Ascending aorta (tissue), 2 donors: ENCODE measurements around the gene KRTAP27-1. TPM values are rescaled to one million over a fixed set of nuclear protein-coding genes. Genes with fewer than 3 reads are reported as not detected.

Experiments used
- DNase-seq, 2 donors: peaks; one replicate each; pipeline ENCODE4 v3.0.0-alpha.2; 2019; ENCODE audit warnings: low spot score in 2 of 2
- H3K27ac ChIP-seq, 2 donors: fragments of 200-600 bp; sonication (generic); one replicate each; pipeline ENCODE4 v1.5.1; 2016 to 2017; ENCODE audit warnings: mild to moderate bottlenecking in 1 of 2
- H3K27me3 ChIP-seq: fragments of 200-600 bp; sonication (generic); one replicate; pipeline ENCODE4 v1.5.1; 2017
- H3K36me3 ChIP-seq, 2 donors: fragments of 200-600 bp; sonication (generic); one replicate each; pipeline ENCODE4 v1.5.1; 2016
- H3K4me1 ChIP-seq, 2 donors: fragments of 200-600 bp; sonication (generic); one replicate each; pipeline ENCODE4 v1.5.1; 2016 to 2017; ENCODE audit warnings: mild to moderate bottlenecking in 1 of 2
- H3K4me3 ChIP-seq, 2 donors: fragments of 200-600 bp; sonication (generic); one replicate each; pipeline ENCODE4 v1.5.1; 2016 to 2017; ENCODE audit warnings: mild to moderate bottlenecking in 1 of 2
- H3K9me3 ChIP-seq, 2 donors: fragments of 200-600 bp; sonication (generic); one replicate each; pipeline ENCODE4 v1.5.1; 2016
- CTCF ChIP-seq, 3 experiments: fragments of 200-600 bp in 2 of 3; fragments of 450-650 bp in 1 of 3; sonication (generic) in 2 of 3; IDR thresholded peaks; one replicate each; pipeline ENCODE4 v1.5.1; 2016 to 2019; ENCODE audit warnings: antibody characterized with exemption in 3 of 3, mild to moderate bottlenecking in 1 of 3, moderate library complexity in 1 of 3
- intact Hi-C: fragments of 100-400 bp; cut with DNase I; formaldehyde crosslinking; loops from one replicate; pipeline ENCODE4 v1.15.1; 2023
- total RNA-seq: library from RNA; depleted of rRNA; stranded (reverse); fragments of >200 nt; gene quantifications from one replicate; pipeline ENCODE4 v1.1.0, GENCODE V29; 2016

Gene KRTAP27-1
- total RNA-seq, 1 donor from 2014 or later: not detected

- Histone ChIP-seq H3K27me3 (no peaks in the 10 kb centered on the region), H3K36me3 (no peaks in the 10 kb centered on the region), H3K4me1 (no peaks in the 10 kb centered on the region), H3K27ac (no peak overlapping the region), H3K4me3 (no peak overlapping the region), H3K9me3 (no peaks in the 10 kb centered on the region)
- DNase-seq: no peak
- intact Hi-C loops: no loop called here
- no peak for TF ChIP-seq CTCF (IDR thresholded peaks at IDR 0.05)
Measured at GRCh38 chr21:30351534-30351933, 14.0 kb upstream of the KRTAP27-1 start.

GRCh38 chr21:30349572-30349971, 12.1 kb upstream of the KRTAP27-1 start:
- no peaks in the 10 kb centered on the region for H3K36me3 ChIP-seq
- no peak overlapping the region for H3K27ac ChIP-seq
- no peak overlapping the region for H3K4me3 ChIP-seq
- H3K4me1 ChIP-seq: no peaks in the 10 kb centered on the region
- TF ChIP-seq CTCF (IDR thresholded peaks at IDR 0.05): no peak
- DNase-seq: no peak
- H3K27me3 ChIP-seq: no peaks in the 10 kb centered on the region
- intact Hi-C loops: no loop called here
- no peaks in the 10 kb centered on the region for H3K9me3 ChIP-seq

- no peak for DNase-seq
- no peaks in the 10 kb centered on the region for H3K27me3 ChIP-seq
- no peaks in the 10 kb centered on the region for H3K9me3 ChIP-seq
- H3K4me3 ChIP-seq: no peak within 1 kb of the TSS
- H3K36me3 ChIP-seq: no peaks in the 10 kb centered on the region
- H3K27ac ChIP-seq: no peak within 1 kb of the TSS
- no peaks in the 10 kb centered on the region for H3K4me1 ChIP-seq
- intact Hi-C loops: no loop called here
- TF ChIP-seq CTCF (IDR thresholded peaks at IDR 0.05): no peak
Measured at GRCh38 chr21:30348506-30348905, 11.0 kb upstream of the KRTAP27-1 start, which contains the start of gene KRTAP23-1. TSS of gene KRTAP23-1 (minus strand) at chr21:30348606. CDS start at chr21:30348606, 0 bp downstream.

- H3K4me3 ChIP-seq: no peak overlapping the region
- H3K36me3 ChIP-seq: no peaks in the 10 kb centered on the region
- no peak for DNase-seq
- no peaks in the 10 kb centered on the region for H3K27me3 ChIP-seq
- intact Hi-C loops: no loop called here
- no peaks in the 10 kb centered on the region for H3K4me1 ChIP-seq
- no peaks in the 10 kb centered on the region for H3K9me3 ChIP-seq
- no peak for TF ChIP-seq CTCF (IDR thresholded peaks at IDR 0.05)
- no peak overlapping the region for H3K27ac ChIP-seq
Measured at GRCh38 chr21:30345014-30345413, 7.5 kb upstream of the KRTAP27-1 start.

GRCh38 chr21:30340714-30341573, 3.5 kb upstream of the KRTAP27-1 start:
- Histone ChIP-seq H3K4me3 (no peak overlapping the region), H3K36me3 (no peaks in the 10 kb centered on the region), H3K4me1 (peaks cover 0 to 4% of the 10 kb centered on the region in 2 donors), H3K27ac (no peak overlapping the region), H3K27me3 (no peaks in the 10 kb centered on the region), H3K9me3 (no peaks in the 10 kb centered on the region)
- TF ChIP-seq CTCF (IDR thresholded peaks at IDR 0.05): peak in 2 of 3 experiments; percentile 56 to 63
- intact Hi-C loops: no loop called here
- DNase-seq: no peak
